ENCODE results near the gene GNRH2.
"Not testable (repeated sequence)": the region's sequence is repeated elsewhere in the genome, so short reads cannot be mapped to it uniquely, and the experiment has no call there.

Gene GNRH2

GRCh38 chr20:3043322-3043721 is at the start of gene GNRH2:
Gene GNRH2 (plus strand): TSS chr20:3043622. CDS start chr20:3044415, 793 bp downstream.
- DNase-seq, result no peak

- no peak for DNase-seq
These were observed 47.6 kb upstream of the GNRH2 start for GRCh38 chr20:2995796-2996195.

- DNase-seq, result no peak
These were observed 44.7 kb upstream of the GNRH2 start for GRCh38 chr20:2998728-2999127.

GRCh38 chr20:3000852-3001523 is 42.4 kb upstream of the GNRH2 start:
- peak; percentile 45 for DNase-seq

- no peak for DNase-seq
These were observed 40.0 kb upstream of the GNRH2 start for GRCh38 chr20:3003416-3003815.

GRCh38 chr20:3010985-3011723 is 32.3 kb upstream of the GNRH2 start:
- no peak for DNase-seq

- no peak for DNase-seq
These were observed 31.7 kb upstream of the GNRH2 start for GRCh38 chr20:3011752-3012151.

- no peak for DNase-seq
These were observed 29.7 kb upstream of the GNRH2 start for GRCh38 chr20:3013771-3014170.

- DNase-seq, result no peak
These were observed 29.2 kb upstream of the GNRH2 start for GRCh38 chr20:3014179-3014578.

GRCh38 chr20:3014662-3015061 is 28.8 kb upstream of the GNRH2 start:
- DNase-seq, result no peak

GRCh38 chr20:3015302-3015701 is 28.1 kb upstream of the GNRH2 start:
- not testable (repeated sequence) for DNase-seq

- no peak for DNase-seq
These were observed 22.1 kb upstream of the GNRH2 start for GRCh38 chr20:3021327-3021726.

GRCh38 chr20:3021777-3022176 is 21.6 kb upstream of the GNRH2 start:
- DNase-seq, result no peak

- not testable (repeated sequence) for DNase-seq
These were observed 20.6 kb upstream of the GNRH2 start for GRCh38 chr20:3022559-3023490.

- DNase-seq, result no peak
These were observed 15.4 kb upstream of the GNRH2 start for GRCh38 chr20:3027987-3028386.

- no peak for DNase-seq
These were observed 11.8 kb upstream of the GNRH2 start for GRCh38 chr20:3031524-3032147.

- no peak for DNase-seq
These were observed 10.8 kb upstream of the GNRH2 start for GRCh38 chr20:3032624-3033023.

- no peak for DNase-seq
These were observed 5.8 kb upstream of the GNRH2 start for GRCh38 chr20:3037654-3038053.

- DNase-seq, result no peak
These were observed 5.0 kb upstream of the GNRH2 start for GRCh38 chr20:3038454-3038853.

- no peak for DNase-seq
These were observed 4.0 kb upstream of the GNRH2 start for GRCh38 chr20:3039426-3039825.

- no peak for DNase-seq
These were observed 3.3 kb upstream of the GNRH2 start for GRCh38 chr20:3040086-3040485.

GRCh38 chr20:3041854-3042409 is 1.5 kb upstream of the GNRH2 start:
- DNase-seq, result no peak

- no peak for DNase-seq
These were observed 797 bp upstream of the GNRH2 start for GRCh38 chr20:3042625-3043024.
